ENCODE data around the gene NBDY. TPM values are rescaled to one million over a fixed set of nuclear protein-coding genes. Genes with fewer than 3 reads are reported as not detected.

The NBDY gene
- 8.9 and 11.2 TPM in 2 replicates for total RNA-seq

GRCh38 chrX:56729152-56729850 is at the start of gene NBDY:
Gene NBDY, plus strand, starts transcription at chrX:56729243. Its CDS starts 111 bp downstream, at chrX:56729354.

Other genes starting within 250 kb of the NBDY start
- gene UBQLN2, start 165.6 kb upstream of the NBDY start, total RNA-seq: 13.7 TPM in 2 replicates

Data from articular chondrocyte of knee joint (primary cell).